ENCODE results near the gene LGALS14.

GRCh38 chr19:39725995-39726394 is 21.7 kb downstream of the LGALS14 start:
- no peak for TF ChIP-seq POLR2AphosphoS5 (IDR thresholded peaks at IDR 0.05; ENCODE audit: insufficient read depth in 1 of 2, low read depth in 1 of 2)
- no peak for TF ChIP-seq CTCF (IDR thresholded peaks at IDR 0.05)
